K562 (cell line): Measurements from ENCODE around the gene GPR171. TPM values are rescaled to one million over a fixed set of nuclear protein-coding genes. Genes with fewer than 3 reads are reported as not detected.

ENCODE experiments used
- ATAC-seq: fragments of 200-7000 bp; cut with Tn5 transposase; 3 replicates; pipeline ENCODE4 v1.9.1; 2020; ENCODE audit warnings: moderate library complexity
- BruUV-seq: library from RNA; stranded (reverse); fragments of 400-500 nt; replicated peaks from 2 replicates; lab custom pipeline; 2021; lab: Mats Ljungman, UMichigan
- CTCF ChIA-PET: fragments of 300-600 bp; formaldehyde crosslinking; extraction: SDS; loops from one replicate; lab custom pipeline; 2021; ENCODE audit warnings: low intra/inter-chr PET ratio; lab: Yijun Ruan, JAX
- POLR2A ChIA-PET: fragments of 300-600, 350-650 bp; sonication (Branson Sonifier 250); formaldehyde crosslinking; extraction: SDS; loops from one replicate; lab custom pipeline; 2021; ENCODE audit warnings: antibody characterized with exemption, inconsistent platforms; lab: Yijun Ruan, JAX
- DNase-seq, 4 experiments: peaks; one replicate each; pipeline versions ENCODE4 v3.0.0 to v3.0.0-alpha.2; 2011 to 2018; ENCODE audit warnings: low spot score in 3 of 4, mixed read lengths in 3 of 4; ENCODE audit errors: extremely low read depth in 1 of 4
- FAIRE-seq: peaks from 2 replicates; lab custom pipeline; 2011; peaks lifted over from hg19 to GRCh38; lab: Jason Lieb, UNC
- H2AFZ ChIP-seq: 2 replicates; pipeline ENCODE4 v1.6.0; 2011; ENCODE audit warnings: low read depth, low read length, control low read depth, inconsistent platforms
- H3K27ac ChIP-seq: fragments of 200-600 bp; 3 replicates; pipeline ENCODE4 v1.8.0; 2011; ENCODE audit warnings: low read depth, mild to moderate bottlenecking, control low read depth, inconsistent platforms, low read length, moderate library complexity, mixed read lengths; ENCODE audit errors: extremely low read depth
- H3K27me3 ChIP-seq, 2 experiments: fragments of 300-600 bp in 1 of 2; 2 replicates in 1 of 2; 3 replicates in 1 of 2; pipeline versions ENCODE4 v1.6.0 to v1.8.0; 2011; ENCODE audit warnings: inconsistent platforms in 2 of 2, low read length in 2 of 2, mild to moderate bottlenecking in 1 of 2, mixed read lengths in 1 of 2, moderate library complexity in 1 of 2; ENCODE audit not compliant: control insufficient read depth in 2 of 2, insufficient read depth in 2 of 2
- H3K36me3 ChIP-seq: fragments of 300-600 bp; 3 replicates; pipeline ENCODE4 v1.8.0; 2011; ENCODE audit warnings: mild to moderate bottlenecking, low read length, inconsistent platforms; ENCODE audit not compliant: control insufficient read depth, insufficient read depth
- H3K4me1 ChIP-seq, 2 experiments: fragments of 200-600 bp in 1 of 2; replicated peaks in 1 of 2; 2 replicates in 1 of 2; 3 replicates in 1 of 2; pipeline versions ENCODE4 v1.5.1 to v1.8.0; 2011; ENCODE audit warnings: inconsistent platforms in 2 of 2, low read length in 2 of 2, mild to moderate bottlenecking in 1 of 2, mixed read lengths in 1 of 2, moderate library complexity in 1 of 2; ENCODE audit not compliant: control insufficient read depth in 2 of 2, insufficient read depth in 2 of 2
- H3K4me2 ChIP-seq: 2 replicates; pipeline ENCODE4 v1.6.1; 2011; ENCODE audit warnings: low read length, control low read depth, inconsistent platforms, mixed read lengths; ENCODE audit not compliant: insufficient read depth
- H3K4me3 ChIP-seq: fragments of 200-600 bp; sonication (generic), shearing (Covaris generic); 2 replicates; pipeline ENCODE4 v1.5.1; 2016; ENCODE audit warnings: control low read depth, inconsistent platforms
- H3K79me2 ChIP-seq: fragments of 200-600 bp; 3 replicates; pipeline ENCODE4 v1.8.0; 2011; ENCODE audit warnings: low read length, inconsistent platforms; ENCODE audit not compliant: control insufficient read depth, insufficient read depth
- H3K9ac ChIP-seq, 2 experiments: 2 replicates each; pipeline versions ENCODE4 v1.6.0 to v1.6.1; 2011; ENCODE audit warnings: low read depth in 2 of 2, low read length in 2 of 2, control low read depth in 1 of 2, inconsistent platforms in 1 of 2, mild to moderate bottlenecking in 1 of 2, mixed read lengths in 1 of 2; ENCODE audit not compliant: insufficient read depth in 1 of 2
- H3K9me1 ChIP-seq: one replicate; pipeline ENCODE4 v1.6.0; 2011; ENCODE audit warnings: inconsistent platforms, mild to moderate bottlenecking, low read length, moderate library complexity; ENCODE audit not compliant: control insufficient read depth, insufficient read depth
- H3K9me3 ChIP-seq: replicated peaks from 2 replicates; pipeline ENCODE4 v1.5.1; 2011; ENCODE audit warnings: low read depth, low read length, inconsistent platforms; ENCODE audit not compliant: control insufficient read depth, insufficient read depth
- H4K20me1 ChIP-seq: replicated peaks from 2 replicates; pipeline ENCODE4 v1.6.1; 2011; ENCODE audit warnings: low read length, inconsistent platforms, mixed read lengths; ENCODE audit not compliant: control insufficient read depth, insufficient read depth
- CHD2 ChIP-seq: IDR thresholded peaks from 2 replicates; pipeline ENCODE4 v1.6.1; 2011; ENCODE audit warnings: low read depth, low read length
- DLX4 ChIP-seq: fragments of 250-450 bp; sonication (Bioruptor Pico); IDR thresholded peaks from 2 replicates; pipeline ENCODE4 v1.6.1; 2021; ENCODE audit warnings: mild to moderate bottlenecking
- FOXM1 ChIP-seq, 2 experiments: fragments of 450-650 bp in 1 of 2; sonication (generic) in 1 of 2; formaldehyde crosslinking in 1 of 2; IDR thresholded peaks; 2 replicates each; pipeline versions ENCODE4 v1.6.1 to v1.9.0; 2017 to 2022; ENCODE audit warnings: low read depth in 2 of 2, mild to moderate bottlenecking in 2 of 2, missing genetic modification reagents in 1 of 2, moderate library complexity in 1 of 2
- FUS ChIP-seq: fragments of 200-400 bp; formaldehyde crosslinking; optimal IDR thresholded peaks from 2 replicates; pipeline ENCODE3; 2017; ENCODE audit warnings: low read depth, low read length
- LCOR ChIP-seq: sonication (generic); formaldehyde crosslinking; IDR thresholded peaks from 2 replicates; pipeline ENCODE4 v1.8.0; 2022; ENCODE audit warnings: mild to moderate bottlenecking, missing genetic modification reagents
- NELFE ChIP-seq: IDR thresholded peaks from 2 replicates; pipeline ENCODE4 v1.6.1; 2011; ENCODE audit warnings: mild to moderate bottlenecking; ENCODE audit not compliant: insufficient read depth, insufficient read length
- RBM39 ChIP-seq: fragments of 200-400 bp; formaldehyde crosslinking; optimal IDR thresholded peaks from 2 replicates; pipeline ENCODE3; 2018; ENCODE audit warnings: low read depth, low read length
- TEAD2 ChIP-seq: fragments of 450-650 bp; IDR thresholded peaks from 2 replicates; pipeline ENCODE4 v1.6.1; 2016; ENCODE audit warnings: missing genetic modification characterization, control low read depth, missing compliant biosample characterization
- XRCC5 ChIP-seq: fragments of 200-400 bp; formaldehyde crosslinking; IDR thresholded peaks from 2 replicates; pipeline ENCODE4 v1.6.1; 2017; ENCODE audit warnings: low read depth, mild to moderate bottlenecking, low read length
- ZNF239 ChIP-seq: fragments of 250-450 bp; sonication (Bioruptor Pico); IDR thresholded peaks from 2 replicates; pipeline ENCODE4 v1.4.0; 2020; ENCODE audit warnings: mild to moderate bottlenecking
- ZNF551 ChIP-seq: fragments of 250-450 bp; sonication (Bioruptor Pico); IDR thresholded peaks from 2 replicates; pipeline ENCODE4 v1.5.0; 2021; ENCODE audit warnings: mild to moderate bottlenecking, moderate library complexity
- WGBS: fragments of 100-300 bp; shearing (Covaris generic); methylation state at CpG from one replicate; pipeline ENCODE4 v1.1.6; 2016; ENCODE audit warnings: low coverage, mixed read lengths; ENCODE audit not compliant: insufficient coverage; ENCODE audit errors: missing lambda C conversion rate; 5-methylcytosine and 5-hydroxymethylcytosine counted together
- in situ Hi-C: fragments of 300-500 bp; cut with MboI; formaldehyde crosslinking; loops from 4 replicates; pipeline ENCODE4 v1.15.0; 2018; ENCODE audit warnings: inconsistent platforms, mixed read lengths
- intact Hi-C: fragments of 100-400 bp; cut with micrococcal nuclease; formaldehyde crosslinking; loops from 2 replicates; pipeline ENCODE4 v1.14.2; 2022
- polyA plus RNA-seq, 8 experiments: library from polyadenylated mRNA; depleted of rRNA in 4 of 8; stranded (reverse) in 5 of 8; unstranded in 3 of 8; fragments of >200 nt; fragmentation: Nextera tagmentation in 2 of 8; fragmentation: Illumina TruSeq in 1 of 8; extraction: Ambion mirVana in 2 of 8; extraction: Trizol in 1 of 8; gene quantifications; 2 replicates each; pipeline versions ENCODE4 v1.2.1 to v1.2.3, GENCODE V29; 2011 to 2014; ENCODE audit warnings: inconsistent platforms in 1 of 8, missing spikeins in 1 of 8
- total RNA-seq, 7 experiments: library from RNA; depleted of rRNA in 6 of 7; stranded (reverse); fragments of >200 nt in 6 of 7; fragmentation: Illumina TruSeq in 2 of 7; extraction: Trizol in 2 of 7; gene quantifications; 2 replicates each; pipeline versions ENCODE4 v1.2.1 to v1.2.3, GENCODE V29; 2011 to 2021; ENCODE audit warnings: low replicate concordance in 1 of 7
- TF ChIP-seq, protein P1 (sequence below): fragments of 450-650 bp; IDR thresholded peaks from 2 replicates; pipeline ENCODE4 v1.6.1; 2018; ENCODE audit warnings: mild to moderate bottlenecking, low read depth; ENCODE audit not compliant: partially characterized antibody
- TF ChIP-seq, protein P2 (sequence below): sonication (generic); formaldehyde crosslinking; IDR thresholded peaks from 2 replicates; pipeline ENCODE4 v1.8.0; 2022; ENCODE audit warnings: mild to moderate bottlenecking, missing genetic modification reagents, borderline replicate concordance
- TF ChIP-seq, protein P3 (sequence below), 2 experiments: IDR thresholded peaks; 2 replicates each; pipeline ENCODE4 v1.6.1; 2012; ENCODE audit warnings: improper control_type of control experiment in 2 of 2, low read depth in 2 of 2, low read length in 2 of 2, borderline replicate concordance in 1 of 2

GPR171 gene
- total and polyA plus RNA-seq, 9 of the 15 experiments (the other 6 are each of a cell fraction or from before 2014, with no cell fraction given), result not detected

DNA sequence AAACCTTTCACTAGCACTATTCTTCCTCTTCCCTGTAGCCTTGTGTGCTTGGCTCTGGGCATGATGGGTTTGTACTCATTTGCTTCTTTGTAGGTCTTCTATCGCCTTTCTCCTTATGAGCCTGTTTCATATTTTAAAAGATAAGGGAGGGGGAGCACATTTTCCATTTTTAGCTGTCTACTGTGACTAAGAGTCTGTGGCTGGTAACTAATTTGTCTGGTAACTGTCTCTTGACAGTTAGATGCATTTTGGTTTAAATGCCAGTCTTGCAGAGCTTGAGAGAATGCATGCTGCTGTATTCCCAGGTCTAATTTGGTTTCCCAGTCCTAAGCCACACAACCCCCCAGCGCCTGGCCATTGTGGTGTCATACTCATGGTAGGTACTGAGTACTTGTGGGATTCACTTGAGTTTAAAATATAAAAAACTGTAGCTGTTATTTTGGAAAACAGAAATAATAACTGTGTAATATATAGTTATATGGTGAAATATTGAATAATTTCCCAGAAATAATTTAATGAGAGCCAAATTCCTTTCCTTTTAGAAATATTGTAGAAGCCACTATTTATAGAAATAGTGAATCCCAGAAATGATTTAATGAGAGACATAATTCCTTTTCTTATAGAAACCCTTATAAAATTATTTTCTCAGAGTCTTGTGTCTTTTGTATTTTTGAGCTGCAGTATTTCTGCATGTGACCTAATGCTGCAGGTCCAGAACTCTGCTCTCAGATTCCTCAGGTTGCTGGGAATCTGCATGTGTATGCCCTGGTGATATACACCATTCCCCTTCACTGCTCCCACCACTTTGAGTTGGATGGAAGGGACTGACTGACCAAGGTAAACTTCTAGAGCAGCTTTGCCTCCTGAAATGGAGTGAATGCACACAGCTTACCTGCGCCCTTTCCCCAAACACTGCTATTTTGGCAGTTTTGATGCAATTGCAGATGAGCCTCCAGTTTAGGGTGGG is 13.9 kb upstream of the GPR171 start:
- POLR2A ChIA-PET, result interaction anchor here (0.6 kb wide), 1 partner anchor 9 kb away, joined by 3 read pairs; no protein-coding TSS in a partner anchor
- no peak for TF ChIP-seq DLX4
- no peak for TF ChIP-seq CHD2
- TF ChIP-seq, protein P1, sequence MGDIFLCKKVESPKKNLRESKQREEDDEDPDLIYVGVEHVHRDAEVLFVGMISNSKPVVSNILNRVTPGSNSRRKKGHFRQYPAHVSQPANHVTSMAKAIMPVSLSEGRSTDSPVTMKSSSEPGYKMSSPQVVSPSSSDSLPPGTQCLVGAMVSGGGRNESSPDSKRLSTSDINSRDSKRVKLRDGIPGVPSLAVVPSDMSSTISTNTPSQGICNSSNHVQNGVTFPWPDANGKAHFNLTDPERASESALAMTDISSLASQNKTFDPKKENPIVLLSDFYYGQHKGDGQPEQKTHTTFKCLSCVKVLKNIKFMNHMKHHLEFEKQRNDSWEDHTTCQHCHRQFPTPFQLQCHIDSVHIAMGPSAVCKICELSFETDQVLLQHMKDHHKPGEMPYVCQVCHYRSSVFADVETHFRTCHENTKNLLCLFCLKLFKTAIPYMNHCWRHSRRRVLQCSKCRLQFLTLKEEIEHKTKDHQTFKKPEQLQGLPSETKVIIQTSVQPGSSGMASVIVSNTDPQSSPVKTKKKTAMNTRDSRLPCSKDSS, result no peak
- TF ChIP-seq, protein P2, sequence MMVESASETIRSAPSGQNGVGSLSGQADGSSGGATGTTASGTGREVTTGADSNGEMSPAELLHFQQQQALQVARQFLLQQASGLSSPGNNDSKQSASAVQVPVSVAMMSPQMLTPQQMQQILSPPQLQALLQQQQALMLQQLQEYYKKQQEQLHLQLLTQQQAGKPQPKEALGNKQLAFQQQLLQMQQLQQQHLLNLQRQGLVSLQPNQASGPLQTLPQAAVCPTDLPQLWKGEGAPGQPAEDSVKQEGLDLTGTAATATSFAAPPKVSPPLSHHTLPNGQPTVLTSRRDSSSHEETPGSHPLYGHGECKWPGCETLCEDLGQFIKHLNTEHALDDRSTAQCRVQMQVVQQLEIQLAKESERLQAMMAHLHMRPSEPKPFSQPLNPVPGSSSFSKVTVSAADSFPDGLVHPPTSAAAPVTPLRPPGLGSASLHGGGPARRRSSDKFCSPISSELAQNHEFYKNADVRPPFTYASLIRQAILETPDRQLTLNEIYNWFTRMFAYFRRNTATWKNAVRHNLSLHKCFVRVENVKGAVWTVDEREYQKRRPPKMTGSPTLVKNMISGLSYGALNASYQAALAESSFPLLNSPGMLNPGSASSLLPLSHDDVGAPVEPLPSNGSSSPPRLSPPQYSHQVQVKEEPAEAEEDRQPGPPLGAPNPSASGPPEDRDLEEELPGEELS (CRISPR knock-in tag), result no peak
- no peak for TF ChIP-seq FUS
- TF ChIP-seq NELFE, result no peak
- no peak for TF ChIP-seq LCOR
- TF ChIP-seq XRCC5, result no peak
- TF ChIP-seq, protein P3, sequence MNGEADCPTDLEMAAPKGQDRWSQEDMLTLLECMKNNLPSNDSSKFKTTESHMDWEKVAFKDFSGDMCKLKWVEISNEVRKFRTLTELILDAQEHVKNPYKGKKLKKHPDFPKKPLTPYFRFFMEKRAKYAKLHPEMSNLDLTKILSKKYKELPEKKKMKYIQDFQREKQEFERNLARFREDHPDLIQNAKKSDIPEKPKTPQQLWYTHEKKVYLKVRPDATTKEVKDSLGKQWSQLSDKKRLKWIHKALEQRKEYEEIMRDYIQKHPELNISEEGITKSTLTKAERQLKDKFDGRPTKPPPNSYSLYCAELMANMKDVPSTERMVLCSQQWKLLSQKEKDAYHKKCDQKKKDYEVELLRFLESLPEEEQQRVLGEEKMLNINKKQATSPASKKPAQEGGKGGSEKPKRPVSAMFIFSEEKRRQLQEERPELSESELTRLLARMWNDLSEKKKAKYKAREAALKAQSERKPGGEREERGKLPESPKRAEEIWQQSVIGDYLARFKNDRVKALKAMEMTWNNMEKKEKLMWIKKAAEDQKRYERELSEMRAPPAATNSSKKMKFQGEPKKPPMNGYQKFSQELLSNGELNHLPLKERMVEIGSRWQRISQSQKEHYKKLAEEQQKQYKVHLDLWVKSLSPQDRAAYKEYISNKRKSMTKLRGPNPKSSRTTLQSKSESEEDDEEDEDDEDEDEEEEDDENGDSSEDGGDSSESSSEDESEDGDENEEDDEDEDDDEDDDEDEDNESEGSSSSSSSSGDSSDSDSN (IDR thresholded peaks at IDR 0.05; ENCODE audit: borderline replicate concordance in 1 of 2, low read depth in 2 of 2, low read length in 2 of 2), result no peak
- no peak for TF ChIP-seq ZNF239 (CRISPR knock-in tag)
- TF ChIP-seq ZNF551 (CRISPR knock-in tag), result no peak
- TF ChIP-seq FOXM1 (IDR thresholded peaks at IDR 0.05; ENCODE audit: low read depth), result no peak
- TF ChIP-seq FOXM1 (CRISPR knock-in tag; IDR thresholded peaks at IDR 0.05; ENCODE audit: low read depth), result no peak
- no peak for TF ChIP-seq RBM39
- TF ChIP-seq TEAD2 (tag), result no peak

More for the DNA sequence above, 13.9 kb upstream of the GPR171 start:
- Histone ChIP-seq H3K27me3 (no peaks in the 10 kb centered on the region), H3K9ac (no peak overlapping the region), H3K79me2 (no peaks in the 10 kb centered on the region), H3K4me3 (no peak overlapping the region), H3K9me1 (no peaks in the 10 kb centered on the region), H3K9me3 (no peaks in the 10 kb centered on the region), H2AFZ (no peak overlapping the region), H3K36me3 (no peaks in the 10 kb centered on the region), H3K27ac (no peak overlapping the region), H3K4me2 (no peak overlapping the region), H4K20me1 (no peaks in the 10 kb centered on the region), H3K4me1 (no peaks in the 10 kb centered on the region)
- no TSS peak for BruUV-seq
- ATAC-seq (no peak), FAIRE-seq (no peak), DNase-seq (no peak)
- CTCF ChIA-PET, result no interaction called here
- in situ Hi-C loops, result no loop called here
- intact Hi-C loops, result no loop called here
- WGBS, result 0% methylated on average over 3 of the region's 3 CpGs
